PFSK-1 (cell line): ENCODE results near the gene SF1.

Source experiments
- FOXP2 ChIP-seq: optimal IDR thresholded peaks from 2 replicates; pipeline ENCODE3; 2011; ENCODE audit warnings: borderline replicate concordance, control low read depth, inconsistent platforms; ENCODE audit not compliant: insufficient read depth; ENCODE audit errors: extremely low read length, extremely low read depth
- POLR2AphosphoS5 ChIP-seq: IDR thresholded peaks from 2 replicates; pipeline ENCODE4 v1.6.1; 2012; ENCODE audit warnings: low read depth, mild to moderate bottlenecking, control low read depth, low read length, moderate library complexity
- SIN3A ChIP-seq: IDR thresholded peaks from 2 replicates; pipeline ENCODE4 v1.6.1; 2012; ENCODE audit warnings: mild to moderate bottlenecking, low read length, moderate library complexity, borderline replicate concordance; ENCODE audit not compliant: insufficient read depth
- TAF1 ChIP-seq: IDR thresholded peaks from 2 replicates; pipeline ENCODE4 v1.6.1; 2012; ENCODE audit warnings: low read length, control low read depth, borderline replicate concordance; ENCODE audit not compliant: insufficient read depth
- TF ChIP-seq, protein P1 (sequence below), 2 experiments: IDR thresholded peaks; 2 replicates each; pipeline versions ENCODE4 v1.6.1 to v1.8.0; 2011 to 2012; ENCODE audit warnings: low read depth in 2 of 2, low read length in 2 of 2, control low read depth in 1 of 2, inconsistent platforms in 1 of 2, mild to moderate bottlenecking in 1 of 2, moderate library complexity in 1 of 2; ENCODE audit not compliant: insufficient read depth in 1 of 2

DNA sequence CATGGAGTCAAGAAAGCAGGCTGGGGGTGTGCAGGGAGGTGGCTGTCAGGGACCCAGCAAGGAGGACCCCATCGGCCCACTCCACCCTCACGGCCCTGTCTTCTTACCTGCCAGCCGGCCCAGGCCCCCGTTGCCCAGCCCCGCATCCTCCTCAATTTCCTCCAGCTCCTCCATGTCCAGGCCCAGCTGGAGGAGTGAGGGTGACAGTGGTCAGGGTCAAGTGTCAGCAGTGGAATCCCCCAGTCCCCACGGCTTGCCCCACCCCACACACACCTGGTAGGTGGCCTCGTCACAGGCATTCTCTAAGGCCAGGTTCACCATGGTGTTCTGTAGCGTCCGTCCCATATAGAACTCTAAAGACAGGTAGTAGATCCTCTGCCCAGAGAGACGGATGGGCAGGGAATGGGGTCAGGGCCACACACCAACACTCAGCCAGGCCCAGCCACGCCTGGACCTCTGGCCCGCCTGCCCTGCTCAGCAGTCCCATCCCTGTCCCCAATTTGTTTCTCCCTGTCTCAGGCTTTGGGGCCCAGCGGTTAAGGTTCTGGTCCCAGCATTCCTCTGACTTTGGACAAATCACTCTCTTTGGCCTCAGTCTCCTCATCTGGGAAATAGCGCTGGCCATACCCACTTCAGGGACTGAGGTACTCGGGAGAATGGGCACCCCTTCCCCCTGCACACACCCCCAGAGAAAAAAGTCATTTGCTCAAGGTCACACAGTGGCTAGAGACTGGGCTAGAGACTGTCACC is 19.8 kb downstream of the SF1 start:
- TF ChIP-seq TAF1 (no peak), POLR2AphosphoS5 (no peak), SIN3A (no peak), FOXP2 (no peak)
- TF ChIP-seq, protein P1, sequence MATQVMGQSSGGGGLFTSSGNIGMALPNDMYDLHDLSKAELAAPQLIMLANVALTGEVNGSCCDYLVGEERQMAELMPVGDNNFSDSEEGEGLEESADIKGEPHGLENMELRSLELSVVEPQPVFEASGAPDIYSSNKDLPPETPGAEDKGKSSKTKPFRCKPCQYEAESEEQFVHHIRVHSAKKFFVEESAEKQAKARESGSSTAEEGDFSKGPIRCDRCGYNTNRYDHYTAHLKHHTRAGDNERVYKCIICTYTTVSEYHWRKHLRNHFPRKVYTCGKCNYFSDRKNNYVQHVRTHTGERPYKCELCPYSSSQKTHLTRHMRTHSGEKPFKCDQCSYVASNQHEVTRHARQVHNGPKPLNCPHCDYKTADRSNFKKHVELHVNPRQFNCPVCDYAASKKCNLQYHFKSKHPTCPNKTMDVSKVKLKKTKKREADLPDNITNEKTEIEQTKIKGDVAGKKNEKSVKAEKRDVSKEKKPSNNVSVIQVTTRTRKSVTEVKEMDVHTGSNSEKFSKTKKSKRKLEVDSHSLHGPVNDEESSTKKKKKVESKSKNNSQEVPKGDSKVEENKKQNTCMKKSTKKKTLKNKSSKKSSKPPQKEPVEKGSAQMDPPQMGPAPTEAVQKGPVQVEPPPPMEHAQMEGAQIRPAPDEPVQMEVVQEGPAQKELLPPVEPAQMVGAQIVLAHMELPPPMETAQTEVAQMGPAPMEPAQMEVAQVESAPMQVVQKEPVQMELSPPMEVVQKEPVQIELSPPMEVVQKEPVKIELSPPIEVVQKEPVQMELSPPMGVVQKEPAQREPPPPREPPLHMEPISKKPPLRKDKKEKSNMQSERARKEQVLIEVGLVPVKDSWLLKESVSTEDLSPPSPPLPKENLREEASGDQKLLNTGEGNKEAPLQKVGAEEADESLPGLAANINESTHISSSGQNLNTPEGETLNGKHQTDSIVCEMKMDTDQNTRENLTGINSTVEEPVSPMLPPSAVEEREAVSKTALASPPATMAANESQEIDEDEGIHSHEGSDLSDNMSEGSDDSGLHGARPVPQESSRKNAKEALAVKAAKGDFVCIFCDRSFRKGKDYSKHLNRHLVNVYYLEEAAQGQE (IDR thresholded peaks at IDR 0.05; ENCODE audit: insufficient read depth in 1 of 2, low read depth in 2 of 2, low read length in 2 of 2): no peak
